Hepatocyte (in vitro differentiated cells): ENCODE results near the gene KLC3. TPM values are rescaled to one million over a fixed set of nuclear protein-coding genes. Genes with fewer than 3 reads are reported as not detected.

Experiments
- DNase-seq: peaks from one replicate; pipeline ENCODE4 v3.0.0-alpha.2; 2016; ENCODE audit warnings: low spot score
- H2AFZ ChIP-seq: fragments of 200-600 bp; sonication (generic); 2 replicates; pipeline ENCODE4 v1.6.0; 2016; ENCODE audit warnings: antibody characterized with exemption, mild to moderate bottlenecking
- H3K27ac ChIP-seq: fragments of 200-600 bp; sonication (generic); 2 replicates; pipeline ENCODE4 v1.5.1; 2016; ENCODE audit warnings: mild to moderate bottlenecking
- H3K27me3 ChIP-seq: fragments of 200-600 bp; sonication (generic); 2 replicates; pipeline ENCODE4 v1.6.1; 2016
- H3K36me3 ChIP-seq: fragments of 200-600 bp; sonication (generic); replicated peaks from 2 replicates; pipeline ENCODE4 v1.5.1; 2016; ENCODE audit warnings: low read depth; ENCODE audit not compliant: insufficient read depth
- H3K4me1 ChIP-seq: fragments of 200-600 bp; sonication (generic); 2 replicates; pipeline ENCODE4 v1.5.1; 2016; ENCODE audit warnings: mild to moderate bottlenecking, moderate library complexity; ENCODE audit not compliant: insufficient read depth
- H3K4me2 ChIP-seq: fragments of 200-600 bp; sonication (generic); 2 replicates; pipeline ENCODE4 v1.6.0; 2016
- H3K4me3 ChIP-seq: fragments of 200-600 bp; sonication (generic); 2 replicates; pipeline ENCODE4 v1.5.1; 2016; ENCODE audit warnings: mild to moderate bottlenecking
- H3K79me2 ChIP-seq: fragments of 200-600 bp; sonication (generic); 2 replicates; pipeline ENCODE4 v1.6.0; 2017; ENCODE audit warnings: mild to moderate bottlenecking
- H3K9me2 ChIP-seq: fragments of 200-600 bp; sonication (generic); replicated peaks from 2 replicates; pipeline ENCODE4 v1.6.0; 2017; ENCODE audit warnings: mild to moderate bottlenecking; ENCODE audit not compliant: insufficient read depth
- H3K9me3 ChIP-seq: fragments of 200-600 bp; sonication (generic); 2 replicates; pipeline ENCODE4 v1.5.1; 2016; ENCODE audit warnings: low read depth, mild to moderate bottlenecking
- H4K20me1 ChIP-seq: fragments of 200-600 bp; sonication (generic); 2 replicates; pipeline ENCODE4 v1.6.0; 2016; ENCODE audit warnings: mild to moderate bottlenecking; ENCODE audit not compliant: insufficient read depth, poor library complexity, severe bottlenecking
- CTCF ChIP-seq: fragments of 200-600 bp; sonication (generic); IDR thresholded peaks from 2 replicates; pipeline ENCODE4 v1.5.1; 2016; ENCODE audit warnings: antibody characterized with exemption, mild to moderate bottlenecking; ENCODE audit not compliant: poor library complexity
- EZH2 ChIP-seq: fragments of 200-600 bp; sonication (generic); IDR thresholded peaks from 2 replicates; pipeline ENCODE4 v1.6.1; 2016; ENCODE audit warnings: antibody characterized with exemption, mild to moderate bottlenecking, borderline replicate concordance
- EZH2phosphoT487 ChIP-seq: fragments of 200-600 bp; sonication (generic); IDR thresholded peaks from one replicate; pipeline ENCODE4 v1.6.1; 2018; ENCODE audit warnings: antibody characterized with exemption, mild to moderate bottlenecking, low read depth, moderate library complexity; ENCODE audit not compliant: unreplicated experiment, severe bottlenecking
- WGBS: methylation state at CpG from one replicate; pipeline ENCODE4 v1.1.6; 2016; ENCODE audit warnings: low lambda C conversion rate; ENCODE audit errors: missing lambda C conversion rate; 5-methylcytosine and 5-hydroxymethylcytosine counted together
- polyA plus RNA-seq: library from polyadenylated mRNA; unstranded; fragments of >200 nt; fragmentation: Nextera tagmentation; extraction: Ambion mirVana; gene quantifications from 2 replicates; pipeline ENCODE4 v1.2.1, GENCODE V29; 2016
- total RNA-seq: library from RNA; depleted of rRNA; stranded (reverse); fragments of >200 nt; gene quantifications from 2 replicates; pipeline ENCODE4 v1.2.3, GENCODE V29; 2014

Gene KLC3
- total and polyA plus RNA-seq, 2 experiments from 2014 or later: 5.5 to 7.6 TPM

- H3K27me3 ChIP-seq: no peaks in the 10 kb centered on the region
- no peaks in the 10 kb centered on the region for H3K4me1 ChIP-seq
- WGBS: 93% methylated on average over 4 of the region's 4 CpGs
- no peak overlapping the region for H3K27ac ChIP-seq
- no peak overlapping the region for H3K4me2 ChIP-seq
- H3K4me3 ChIP-seq: no peak overlapping the region
- no peaks in the 10 kb centered on the region for H4K20me1 ChIP-seq
- no peak overlapping the region for H2AFZ ChIP-seq
- peaks cover 10% of the 10 kb centered on the region for H3K79me2 ChIP-seq
- no peaks in the 10 kb centered on the region for H3K9me2 ChIP-seq
- DNase-seq: no peak
- H3K36me3 ChIP-seq: no peaks in the 10 kb centered on the region
- H3K9me3 ChIP-seq: no peaks in the 10 kb centered on the region
- TF ChIP-seq EZH2: no peak
- no peak for TF ChIP-seq EZH2phosphoT487
- TF ChIP-seq CTCF: no peak
Observed at GRCh38 chr19:45368127-45368526, 27.6 kb downstream of the KLC3 start.

GRCh38 chr19:45368737-45369340 is 28.3 kb downstream of the KLC3 start:
- Histone ChIP-seq H3K4me1 (no peaks in the 10 kb centered on the region), H2AFZ (no peak overlapping the region), H3K4me3 (no peak overlapping the region), H3K9me3 (no peaks in the 10 kb centered on the region), H3K9me2 (no peaks in the 10 kb centered on the region), H3K27ac (no peak overlapping the region), H3K79me2 (peaks cover 10% of the 10 kb centered on the region), H4K20me1 (no peaks in the 10 kb centered on the region), H3K36me3 (no peaks in the 10 kb centered on the region), H3K4me2 (no peak overlapping the region), H3K27me3 (no peaks in the 10 kb centered on the region)
- TF ChIP-seq CTCF: no peak
- 97% methylated on average over 11 of the region's 11 CpGs for WGBS
- DNase-seq: no peak

- H3K9me2 ChIP-seq: no peaks in the 10 kb centered on the region
- H3K4me1 ChIP-seq: no peaks in the 10 kb centered on the region
- no peaks in the 10 kb centered on the region for H3K36me3 ChIP-seq
- peak within 1 kb of the TSS; percentile 89 for H3K4me2 ChIP-seq
- H3K4me3 ChIP-seq: peak within 1 kb of the TSS; percentile 56
- H3K27ac ChIP-seq: peak within 1 kb of the TSS; percentile 80
- no peaks in the 10 kb centered on the region for H4K20me1 ChIP-seq
- H3K9me3 ChIP-seq: no peaks in the 10 kb centered on the region
- no peak for TF ChIP-seq EZH2
- WGBS: 7% methylated on average over 49 of the region's 55 CpGs
- H2AFZ ChIP-seq: peak within 1 kb of the TSS; percentile 71
- DNase-seq: peak; percentile 99
- H3K27me3 ChIP-seq: no peaks in the 10 kb centered on the region
- H3K79me2 ChIP-seq: peaks cover 10% of the 10 kb centered on the region
Observed at GRCh38 chr19:45370410-45371204, 30.1 kb downstream of the KLC3 start, which contains the start of gene ERCC2. Gene ERCC2 (minus strand): TSS chr19:45370573. CDS start chr19:45370540, 33 bp downstream.

GRCh38 chr19:45376045-45376724 is 35.6 kb downstream of the KLC3 start:
- no peaks in the 10 kb centered on the region for H3K9me3 ChIP-seq
- no peaks in the 10 kb centered on the region for H3K9me2 ChIP-seq
- TF ChIP-seq EZH2phosphoT487 (no peak), CTCF (no peak), EZH2 (no peak)
- no peak overlapping the region for H3K4me2 ChIP-seq
- H4K20me1 ChIP-seq: no peaks in the 10 kb centered on the region
- H3K27ac ChIP-seq: no peak overlapping the region
- DNase-seq: peak; percentile 38
- no peaks in the 10 kb centered on the region for H3K27me3 ChIP-seq
- H3K4me1 ChIP-seq: no peaks in the 10 kb centered on the region
- 53% methylated on average over 13 of the region's 13 CpGs for WGBS
- no peaks in the 10 kb centered on the region for H3K79me2 ChIP-seq
- no peak overlapping the region for H3K4me3 ChIP-seq
- H3K36me3 ChIP-seq: no peaks in the 10 kb centered on the region
- no peak overlapping the region for H2AFZ ChIP-seq
